ENCODE data around the gene GNB1L. TPM values are rescaled to one million over a fixed set of nuclear protein-coding genes. Genes with fewer than 3 reads are reported as not detected.

The GNB1L gene
- total RNA-seq, 1 experiment from 2014 or later: 12.2 TPM

GRCh38 chr22:19896665-19897355 lies 42.1 kb upstream of the GNB1L start:
- Histone ChIP-seq H3K4me1 (ENCODE audit: control insufficient read depth, insufficient read depth, low read length) (peaks cover 16% of the 10 kb centered on the region), H3K27ac (ENCODE audit: low read length) (no peak overlapping the region), H3K36me3 (ENCODE audit: control insufficient read depth, insufficient read depth, low read length) (no peaks in the 10 kb centered on the region), H3K4me3 (ENCODE audit: low read depth in 2 of 2, low read length in 2 of 2) (no peak overlapping the region), H3K27me3 (ENCODE audit: control insufficient read depth, insufficient read depth, low read length) (no peaks in the 10 kb centered on the region), H3K9me3 (ENCODE audit: control insufficient read depth, insufficient read depth, low read depth, low read length) (no peaks in the 10 kb centered on the region)
- intact Hi-C loops (cut with micrococcal nuclease; ENCODE audit: unreplicated experiment) (no loop called here), in situ Hi-C loops (cut with HindIII; ENCODE audit: low pct_unique_long_range_greater_than_20kb, low sequenced_read_pairs) (no loop called here)
- ATAC-seq (no peak), DNase-seq (ENCODE audit: low read depth, low spot score) (no peak)
- BruUV-seq (replicated peaks): no TSS peak
- TF ChIP-seq POLR2AphosphoS5 (IDR thresholded peaks at IDR 0.05; ENCODE audit: low read depth, low read length) (no peak), REST (IDR thresholded peaks at IDR 0.05; ENCODE audit: insufficient read depth in 1 of 2, low read depth in 2 of 2, low read length in 1 of 2) (no peak), SIN3A (IDR thresholded peaks at IDR 0.05; ENCODE audit: borderline replicate concordance, insufficient read depth, low read depth, low read length) (no peak), CTCF (IDR thresholded peaks at IDR 0.05) (no peak), TCF7L2 (IDR thresholded peaks at IDR 0.05; ENCODE audit: low read depth, low read length) (no peak)
- ChIA-PET POLR2A (no interaction called here), CTCF (interaction anchor here (1.2 kb wide), 1 partner anchor 13 kb away, joined by 3 read pairs; no protein-coding TSS in a partner anchor)

- H3K4me3 ChIP-seq (ENCODE audit: low read depth in 2 of 2, low read length in 2 of 2): no peak overlapping the region
- H3K27me3 ChIP-seq (ENCODE audit: control insufficient read depth, insufficient read depth, low read length): no peaks in the 10 kb centered on the region
- DNase-seq (ENCODE audit: low read depth, low spot score) (no peak), ATAC-seq (no peak)
- POLR2A ChIA-PET: no interaction called here
- in situ Hi-C loops (cut with HindIII; ENCODE audit: low pct_unique_long_range_greater_than_20kb, low sequenced_read_pairs) (no loop called here), intact Hi-C loops (cut with micrococcal nuclease; ENCODE audit: unreplicated experiment) (no loop called here)
- no TSS peak for BruUV-seq (replicated peaks)
- CTCF ChIA-PET: no interaction called here
- peaks cover 31% of the 10 kb centered on the region for H3K4me1 ChIP-seq (ENCODE audit: control insufficient read depth, insufficient read depth, low read length)
- no peak overlapping the region for H3K27ac ChIP-seq (ENCODE audit: low read length)
- no peaks in the 10 kb centered on the region for H3K36me3 ChIP-seq (ENCODE audit: control insufficient read depth, insufficient read depth, low read length)
- no peaks in the 10 kb centered on the region for H3K9me3 ChIP-seq (ENCODE audit: control insufficient read depth, insufficient read depth, low read depth, low read length)
- TF ChIP-seq POLR2AphosphoS5 (IDR thresholded peaks at IDR 0.05; ENCODE audit: low read depth, low read length) (no peak), TCF7L2 (IDR thresholded peaks at IDR 0.05; ENCODE audit: low read depth, low read length) (no peak), CTCF (IDR thresholded peaks at IDR 0.05) (no peak), SIN3A (IDR thresholded peaks at IDR 0.05; ENCODE audit: borderline replicate concordance, insufficient read depth, low read depth, low read length) (no peak), REST (IDR thresholded peaks at IDR 0.05; ENCODE audit: insufficient read depth in 1 of 2, low read depth in 2 of 2, low read length in 1 of 2) (no peak)
Measured at GRCh38 chr22:19895160-19895849, 40.6 kb upstream of the GNB1L start.

Measured in Panc1 (cell line).